Esophagus squamous epithelium (tissue), 5 donors: ENCODE measurements around the gene YIPF2. TPM values are rescaled to one million over a fixed set of nuclear protein-coding genes. Genes with fewer than 3 reads are reported as not detected.

ENCODE experiments used
- DNase-seq: peaks from one replicate; lab custom pipeline; 2025; lab: John Stamatoyannopoulos, UW
- H3K27ac ChIP-seq, 4 donors: fragments of 200-600 bp; sonication (generic); one replicate each; pipeline ENCODE4 v1.5.1; 2016 to 2019; ENCODE audit warnings: mild to moderate bottlenecking in 1 of 4
- H3K27me3 ChIP-seq, 4 donors: fragments of 200-600 bp; sonication (generic); 1 replicate in 3 of 4; 2 replicates in 1 of 4; pipeline versions ENCODE4 v1.5.1 to v1.6.0; 2017 to 2021; ENCODE audit warnings: antibody characterized with exemption in 1 of 4
- H3K36me3 ChIP-seq, 3 donors: fragments of 200-600 bp; sonication (generic); one replicate each; pipeline ENCODE4 v1.5.1; 2016 to 2019
- H3K4me1 ChIP-seq, 3 donors: fragments of 200-600 bp; sonication (generic); one replicate each; pipeline ENCODE4 v1.5.1; 2017 to 2019
- H3K4me3 ChIP-seq, 4 donors: fragments of 200-600 bp; sonication (generic); 1 replicate in 3 of 4; 2 replicates in 1 of 4; pipeline ENCODE4 v1.5.1; 2016 to 2019; ENCODE audit warnings: mild to moderate bottlenecking in 2 of 4, moderate library complexity in 1 of 4
- H3K9me3 ChIP-seq, 3 donors: fragments of 200-600 bp; sonication (generic); one replicate each; pipeline ENCODE4 v1.5.1; 2016 to 2019
- CTCF ChIP-seq, 6 experiments: fragments of 450-650 bp in 4 of 6; fragments of 200-600 bp in 2 of 6; sonication (generic) in 2 of 6; IDR thresholded peaks; one replicate each; pipeline ENCODE4 v1.5.1; 2016 to 2019; ENCODE audit warnings: antibody characterized with exemption in 6 of 6, mild to moderate bottlenecking in 4 of 6, moderate library complexity in 4 of 6
- POLR2A ChIP-seq, 4 donors: fragments of 450-650 bp; IDR thresholded peaks; one replicate each; pipeline ENCODE4 v1.6.1; 2017; ENCODE audit warnings: antibody characterized with exemption in 4 of 4, mild to moderate bottlenecking in 4 of 4, moderate library complexity in 3 of 4
- WGBS, 2 donors: methylation state at CpG; one replicate each; pipeline ENCODE4 v1.1.5; 2018; 5-methylcytosine and 5-hydroxymethylcytosine counted together
- intact Hi-C: fragments of 100-400 bp; cut with DNase I; formaldehyde crosslinking; loops from one replicate; pipeline ENCODE4 v1.15.0; 2022
- total RNA-seq, 4 donors: library from RNA; depleted of rRNA; stranded (reverse); fragments of >200 nt; gene quantifications; one replicate each; pipeline ENCODE4 v1.1.0, GENCODE V29; 2016
- donor health status: DM: yes; HTN: yes; CAD: no.

The YIPF2 gene
- total RNA-seq, 4 donors from 2014 or later: 39.6 to 63.2 (median 44.0) TPM

- DNase-seq: no peak
- WGBS, 2 donors: 1 to 5% methylated on average over 9 to 15 of the region's 16 CpGs
- H3K27me3 ChIP-seq: no peaks in the 10 kb centered on the region
- TF ChIP-seq POLR2A (IDR thresholded peaks at IDR 0.05) (no peak), CTCF (IDR thresholded peaks at IDR 0.05) (peak in 1 of 6 experiments; percentile 1)
- H3K36me3 ChIP-seq: no peaks in the 10 kb centered on the region
- peaks cover 10 to 53% (median 24%) of the 10 kb centered on the region in 3 donors for H3K4me1 ChIP-seq
- intact Hi-C loops: loop anchor here (5.0 kb wide), 1 partner anchor 55 kb away; the partner anchor contains the start of genes TIMM29 and YIPF2
- peak overlapping the region; percentile 92 to 95 (median 93) for H3K27ac ChIP-seq
- no peaks in the 10 kb centered on the region for H3K9me3 ChIP-seq
- peak overlapping the region; percentile 88 to 94 (median 92) for H3K4me3 ChIP-seq
Observed at GRCh38 chr19:10872546-10873107, 55.8 kb downstream of the YIPF2 start.

Other genes starting within 250 kb of the YIPF2 start
- 10 to 100 TPM; 25.3 to 50.9 (median 27.3) TPM for gene QTRT1, start 227.2 kb downstream of the YIPF2 start, total RNA-seq
- gene DNM2, start 210.6 kb downstream of the YIPF2 start, total RNA-seq: 100 to 1,000 TPM in 2 of 4 donors, 10 to 100 TPM in 2; 79.9 to 138 (median 102) TPM
- gene TMED1, start 92.4 kb downstream of the YIPF2 start, total RNA-seq: 10 to 100 TPM; 14.7 to 30.3 (median 24.1) TPM
- gene C19orf38, start 80.2 kb downstream of the YIPF2 start, total RNA-seq: 1 to 10 TPM in 1 of 4 donors, under 1 TPM in 1, not detected in 2; 0.38 to 1.3 TPM
- gene CARM1, start 57.1 kb downstream of the YIPF2 start, total RNA-seq: 10 to 100 TPM; 21.4 to 35.4 (median 28.5) TPM
- gene TIMM29, start 172 bp upstream of the YIPF2 start, total RNA-seq: 10 to 100 TPM; 23.6 to 35.6 (median 27.3) TPM
- gene SMARCA4, start 32.4 kb upstream of the YIPF2 start, total RNA-seq: 100 to 1,000 TPM in 2 of 4 donors, 10 to 100 TPM in 2; 62.8 to 142 (median 93.4) TPM
- 100 to 1,000 TPM in 3 of 4 donors, 10 to 100 TPM in 1; 58.9 to 207 (median 149) TPM for gene LDLR, start 160.8 kb upstream of the YIPF2 start, total RNA-seq
- gene SPC24, start 227.1 kb upstream of the YIPF2 start, total RNA-seq: 10 to 100 TPM in 1 of 4 donors, 1 to 10 TPM in 3; 2.9 to 10.9 (median 6.3) TPM